Keratinocyte (primary cell): ENCODE results near the gene SETD2. TPM values are rescaled to one million over a fixed set of nuclear protein-coding genes. Genes with fewer than 3 reads are reported as not detected.
"Not testable (repeated sequence)": the region's sequence is repeated elsewhere in the genome, so short reads cannot be mapped to it uniquely, and the experiment has no call there.

Experiments
- DNase-seq: peaks from one replicate; pipeline ENCODE4 v3.0.0-alpha.2; 2011; ENCODE audit warnings: low read depth, missing footprints, low spot score
- FAIRE-seq: peaks from 2 replicates; lab custom pipeline; 2011; peaks lifted over from hg19 to GRCh38; lab: Jason Lieb, UNC
- H2AFZ ChIP-seq: 2 replicates; pipeline ENCODE4 v1.6.0; 2012; ENCODE audit warnings: low read length, control low read depth, inconsistent platforms; ENCODE audit not compliant: control insufficient read depth
- H3K27ac ChIP-seq: 2 replicates; pipeline ENCODE4 v1.5.1; 2011; ENCODE audit warnings: low read length; ENCODE audit not compliant: control insufficient read depth, insufficient read depth
- H3K27me3 ChIP-seq: 3 replicates; pipeline ENCODE4 v1.6.0; 2011; ENCODE audit warnings: low read length; ENCODE audit not compliant: control insufficient read depth, insufficient read depth; ENCODE audit errors: extremely low read depth
- H3K36me3 ChIP-seq, 2 experiments: 2 replicates in 1 of 2; 3 replicates in 1 of 2; pipeline ENCODE4 v1.5.1; 2011; ENCODE audit warnings: low read length in 2 of 2, mild to moderate bottlenecking in 1 of 2; ENCODE audit not compliant: control insufficient read depth in 2 of 2, insufficient read depth in 2 of 2; ENCODE audit errors: extremely low read depth in 1 of 2
- H3K4me1 ChIP-seq: 3 replicates; pipeline ENCODE4 v1.5.1; 2011; ENCODE audit warnings: low read length; ENCODE audit not compliant: control insufficient read depth, insufficient read depth; ENCODE audit errors: extremely low read depth
- H3K4me2 ChIP-seq: 3 replicates; pipeline ENCODE4 v1.6.0; 2011; ENCODE audit warnings: low read depth, low read length; ENCODE audit not compliant: control insufficient read depth, insufficient read depth; ENCODE audit errors: extremely low read depth
- H3K4me3 ChIP-seq, 3 experiments: fragments of 200-600 bp in 1 of 3; sonication (generic) in 1 of 3; 2 replicates in 2 of 3; 3 replicates in 1 of 3; pipeline ENCODE4 v1.5.1; 2011 to 2016; ENCODE audit warnings: low read length in 3 of 3, mild to moderate bottlenecking in 3 of 3, control low read depth in 2 of 3, inconsistent platforms in 1 of 3, low read depth in 1 of 3, mixed read lengths in 1 of 3, mixed run types in 1 of 3, moderate library complexity in 1 of 3; ENCODE audit not compliant: control insufficient read depth in 2 of 3, insufficient read depth in 2 of 3; ENCODE audit errors: extremely low read depth in 1 of 3
- H3K79me2 ChIP-seq: 2 replicates; pipeline ENCODE4 v1.6.0; 2012; ENCODE audit warnings: low read length; ENCODE audit not compliant: control insufficient read depth, insufficient read depth
- H3K9ac ChIP-seq: 3 replicates; pipeline ENCODE4 v1.6.0; 2011; ENCODE audit warnings: low read length; ENCODE audit not compliant: control insufficient read depth, insufficient read depth; ENCODE audit errors: extremely low read depth
- H3K9me1 ChIP-seq: 3 replicates; pipeline ENCODE4 v1.6.0; 2011; ENCODE audit warnings: low read length; ENCODE audit not compliant: control insufficient read depth, insufficient read depth; ENCODE audit errors: extremely low read depth
- H3K9me3 ChIP-seq: 2 replicates; pipeline ENCODE4 v1.5.1; 2012; ENCODE audit warnings: low read depth, low read length; ENCODE audit not compliant: control insufficient read depth
- H4K20me1 ChIP-seq: 3 replicates; pipeline ENCODE4 v1.6.0; 2011; ENCODE audit warnings: low read length; ENCODE audit not compliant: control insufficient read depth, insufficient read depth; ENCODE audit errors: extremely low read depth
- EZH2 ChIP-seq: IDR thresholded peaks from one replicate; pipeline ENCODE4 v1.6.1; 2012; ENCODE audit warnings: inconsistent platforms, mild to moderate bottlenecking, low read length, moderate library complexity
- dilution Hi-C: fragments of 300-500 bp; cut with MboI; formaldehyde crosslinking; loops from one replicate; pipeline ENCODE4 v1.7.0; 2020; ENCODE audit warnings: low sequenced_read_pairs; ENCODE audit not compliant: extremely low pct_ligation_motif_present
- polyA plus RNA-seq, 5 experiments: library from polyadenylated mRNA; depleted of rRNA in 3 of 5; stranded (reverse) in 3 of 5; stranded (forward) in 1 of 5; unstranded in 1 of 5; fragments of >200 nt; gene quantifications; 1 replicate in 1 of 5; 2 replicates in 3 of 5; 3 replicates in 1 of 5; pipeline versions ENCODE4 v1.2.1 to v1.2.3, GENCODE V29; 2011 to 2012; ENCODE audit warnings: missing spikeins in 2 of 5, low read depth in 1 of 5, low replicate concordance in 1 of 5
- TF ChIP-seq, protein P1 (sequence below), 3 experiments: IDR thresholded peaks in 1 of 3; conservative IDR thresholded peaks in 1 of 3; optimal IDR thresholded peaks in 1 of 3; 2 replicates in 2 of 3; 3 replicates in 1 of 3; pipeline versions ENCODE3 to v1.5.1; 2011; ENCODE audit warnings: low read length in 3 of 3, mild to moderate bottlenecking in 3 of 3, moderate library complexity in 2 of 3, control low read depth in 1 of 3, inconsistent platforms in 1 of 3; ENCODE audit not compliant: insufficient read depth in 2 of 3; ENCODE audit errors: extremely low read depth in 1 of 3

SETD2 gene
- polyA plus RNA-seq, 1 donor (not counting 4 experiments of a cell fraction or from before 2014, with no cell fraction given) = 23.3 TPM

DNA sequence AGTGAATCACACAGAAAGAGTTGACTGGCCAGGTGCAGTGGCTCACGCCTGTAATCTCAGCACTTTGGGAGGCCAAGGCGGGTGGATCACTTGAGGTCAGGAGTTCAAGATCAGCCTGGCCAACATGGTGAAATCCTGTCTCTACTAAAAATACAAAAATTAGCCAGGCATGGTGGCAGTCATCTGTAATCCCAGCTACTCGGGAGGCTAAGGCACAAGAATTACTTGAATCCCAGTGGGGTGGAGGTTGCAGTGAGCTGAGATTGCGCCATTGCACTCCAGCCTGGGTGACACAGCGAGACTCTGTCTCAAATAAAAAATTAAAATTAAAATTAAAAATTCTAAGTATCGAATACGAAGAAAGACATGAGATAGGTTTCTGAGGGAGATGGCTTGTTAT is 23.4 kb downstream of the SETD2 start:
- H3K4me2 ChIP-seq, H3K4me3 ChIP-seq, H3K36me3 ChIP-seq, H4K20me1 ChIP-seq, H3K9me1 ChIP-seq, H3K9me3 ChIP-seq, H3K4me1 ChIP-seq, H3K27me3 ChIP-seq, H2AFZ ChIP-seq, dilution Hi-C loops, H3K9ac ChIP-seq, H3K27ac ChIP-seq, DNase-seq, FAIRE-seq: not testable (repeated sequence)
- H3K79me2 ChIP-seq = peaks cover 92% of the 10 kb centered on the region

DNA sequence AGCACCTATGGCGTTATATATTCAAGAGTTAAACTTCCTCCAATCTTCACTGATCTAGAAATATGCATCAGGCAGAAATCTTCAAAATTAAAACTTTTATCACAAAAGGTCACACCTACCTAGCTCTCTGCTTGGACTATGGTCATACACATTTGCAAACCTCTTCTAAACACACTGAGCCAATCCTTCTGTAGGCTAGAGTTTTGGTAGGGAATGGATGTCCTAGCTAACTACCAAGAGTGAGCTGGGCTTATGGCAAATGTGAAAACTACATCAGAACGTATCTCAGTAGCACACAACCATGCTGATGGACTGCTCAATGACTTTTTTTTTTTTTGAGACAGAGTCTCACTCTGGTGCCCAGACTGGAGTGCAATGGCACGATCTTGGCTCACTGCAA is 29.6 kb downstream of the SETD2 start:
- Histone ChIP-seq H3K9me1 (peaks cover 2% of the 10 kb centered on the region), H3K27me3 (no peaks in the 10 kb centered on the region), H3K79me2 (peaks cover 94% of the 10 kb centered on the region), H2AFZ (no peak overlapping the region), H3K4me1 (peaks cover 28% of the 10 kb centered on the region), H3K4me3 (no peak overlapping the region), H4K20me1 (peaks cover 6% of the 10 kb centered on the region), H3K4me2 (no peak overlapping the region), H3K36me3 (no peaks in the 10 kb centered on the region), H3K9ac (no peak overlapping the region), H3K9me3 (no peaks in the 10 kb centered on the region), H3K27ac (no peak overlapping the region)
- FAIRE-seq (no peak), DNase-seq (no peak)
- dilution Hi-C loops = no loop called here
- TF ChIP-seq, protein P1, sequence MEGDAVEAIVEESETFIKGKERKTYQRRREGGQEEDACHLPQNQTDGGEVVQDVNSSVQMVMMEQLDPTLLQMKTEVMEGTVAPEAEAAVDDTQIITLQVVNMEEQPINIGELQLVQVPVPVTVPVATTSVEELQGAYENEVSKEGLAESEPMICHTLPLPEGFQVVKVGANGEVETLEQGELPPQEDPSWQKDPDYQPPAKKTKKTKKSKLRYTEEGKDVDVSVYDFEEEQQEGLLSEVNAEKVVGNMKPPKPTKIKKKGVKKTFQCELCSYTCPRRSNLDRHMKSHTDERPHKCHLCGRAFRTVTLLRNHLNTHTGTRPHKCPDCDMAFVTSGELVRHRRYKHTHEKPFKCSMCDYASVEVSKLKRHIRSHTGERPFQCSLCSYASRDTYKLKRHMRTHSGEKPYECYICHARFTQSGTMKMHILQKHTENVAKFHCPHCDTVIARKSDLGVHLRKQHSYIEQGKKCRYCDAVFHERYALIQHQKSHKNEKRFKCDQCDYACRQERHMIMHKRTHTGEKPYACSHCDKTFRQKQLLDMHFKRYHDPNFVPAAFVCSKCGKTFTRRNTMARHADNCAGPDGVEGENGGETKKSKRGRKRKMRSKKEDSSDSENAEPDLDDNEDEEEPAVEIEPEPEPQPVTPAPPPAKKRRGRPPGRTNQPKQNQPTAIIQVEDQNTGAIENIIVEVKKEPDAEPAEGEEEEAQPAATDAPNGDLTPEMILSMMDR (optimal IDR thresholded peaks at IDR 0.05 in 1 of 3, IDR thresholded peaks at IDR 0.05 in 1 of 3, conservative IDR thresholded peaks at IDR 0.05 in 1 of 3; ENCODE audit: extremely low read depth in 1 of 3, insufficient read depth in 2 of 3, low read length in 3 of 3) = no peak
- no peak for TF ChIP-seq EZH2

DNA sequence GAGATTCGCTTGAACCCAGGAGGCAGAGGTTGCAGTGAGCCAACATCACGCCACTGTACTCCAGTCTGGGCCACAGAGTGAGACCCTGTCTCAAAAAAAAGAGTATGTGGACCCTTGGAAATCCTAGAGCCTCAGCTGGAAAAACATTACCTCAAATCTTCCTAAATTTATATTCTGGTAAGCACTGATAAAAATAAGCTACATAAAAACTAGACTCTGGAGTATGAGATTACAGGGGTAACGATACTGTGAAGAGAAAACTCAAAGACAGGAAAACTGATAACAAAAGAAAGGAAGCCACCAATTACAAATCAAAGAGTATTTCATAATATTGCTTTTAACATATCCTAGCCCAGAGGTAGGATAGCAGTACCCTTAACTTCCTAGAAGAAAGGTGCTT is 30.3 kb downstream of the SETD2 start:
- dilution Hi-C loops = no loop called here
- no peak for FAIRE-seq
- Histone ChIP-seq H3K36me3 (no peaks in the 10 kb centered on the region), H3K4me2 (no peak overlapping the region), H3K9me3 (no peaks in the 10 kb centered on the region), H3K9ac (no peak overlapping the region), H3K27ac (no peak overlapping the region), H3K4me3 (no peak overlapping the region), H3K9me1 (peaks cover 2% of the 10 kb centered on the region), H4K20me1 (peaks cover 6% of the 10 kb centered on the region), H2AFZ (no peak overlapping the region), H3K79me2 (peaks cover 94% of the 10 kb centered on the region), H3K4me1 (peaks cover 30% of the 10 kb centered on the region), H3K27me3 (no peaks in the 10 kb centered on the region)
- no peak for TF ChIP-seq EZH2
- TF ChIP-seq, protein P1 (optimal IDR thresholded peaks at IDR 0.05 in 1 of 3, IDR thresholded peaks at IDR 0.05 in 1 of 3, conservative IDR thresholded peaks at IDR 0.05 in 1 of 3; ENCODE audit: extremely low read depth in 1 of 3, insufficient read depth in 2 of 3, low read length in 3 of 3) = no peak
- DNase-seq = no peak
